GM12864 (cell line): ENCODE data around the gene TROAP.

Experiments used
- DNase-seq: peaks from one replicate; pipeline ENCODE4 v3.0.0-alpha.2; 2011; ENCODE audit warnings: low read depth
- H3K4me3 ChIP-seq: 2 replicates; pipeline ENCODE4 v1.5.1; 2011; ENCODE audit warnings: mild to moderate bottlenecking, low read depth, low read length, control low read depth
- TF ChIP-seq, protein P1 (sequence below): IDR thresholded peaks from 2 replicates; pipeline ENCODE4 v1.5.1; 2011; ENCODE audit warnings: low read depth, mild to moderate bottlenecking, moderate library complexity, low read length, control low read depth, inconsistent platforms; ENCODE audit errors: missing control alignments

Gene TROAP

DNA sequence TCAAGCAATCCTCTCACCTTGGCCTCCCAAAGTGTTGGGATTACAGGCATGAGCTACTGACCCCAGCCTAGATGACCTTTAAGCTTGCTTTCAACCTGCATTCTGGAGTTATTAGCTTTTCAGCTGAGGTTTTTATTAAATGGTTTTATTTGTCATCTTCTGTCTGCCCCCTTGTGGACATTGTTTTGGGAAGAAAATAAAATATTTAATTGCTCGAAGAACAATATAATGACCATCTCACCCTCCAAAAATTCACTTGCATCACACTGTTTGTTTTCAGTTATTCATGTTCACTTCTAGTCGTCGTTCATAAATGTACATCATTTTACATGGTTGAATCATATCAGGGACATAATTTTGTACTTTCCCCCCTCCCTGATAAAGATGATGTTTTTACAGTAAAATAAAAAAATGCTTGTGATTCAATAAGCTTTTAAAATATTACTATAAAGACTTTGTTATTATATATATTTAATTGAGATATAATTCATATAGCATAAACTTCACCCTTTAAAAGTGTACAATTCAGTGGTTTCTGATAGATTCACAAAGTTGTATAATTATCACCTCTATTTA, 34.1 kb downstream of the TROAP start:
- TF ChIP-seq, protein P1, sequence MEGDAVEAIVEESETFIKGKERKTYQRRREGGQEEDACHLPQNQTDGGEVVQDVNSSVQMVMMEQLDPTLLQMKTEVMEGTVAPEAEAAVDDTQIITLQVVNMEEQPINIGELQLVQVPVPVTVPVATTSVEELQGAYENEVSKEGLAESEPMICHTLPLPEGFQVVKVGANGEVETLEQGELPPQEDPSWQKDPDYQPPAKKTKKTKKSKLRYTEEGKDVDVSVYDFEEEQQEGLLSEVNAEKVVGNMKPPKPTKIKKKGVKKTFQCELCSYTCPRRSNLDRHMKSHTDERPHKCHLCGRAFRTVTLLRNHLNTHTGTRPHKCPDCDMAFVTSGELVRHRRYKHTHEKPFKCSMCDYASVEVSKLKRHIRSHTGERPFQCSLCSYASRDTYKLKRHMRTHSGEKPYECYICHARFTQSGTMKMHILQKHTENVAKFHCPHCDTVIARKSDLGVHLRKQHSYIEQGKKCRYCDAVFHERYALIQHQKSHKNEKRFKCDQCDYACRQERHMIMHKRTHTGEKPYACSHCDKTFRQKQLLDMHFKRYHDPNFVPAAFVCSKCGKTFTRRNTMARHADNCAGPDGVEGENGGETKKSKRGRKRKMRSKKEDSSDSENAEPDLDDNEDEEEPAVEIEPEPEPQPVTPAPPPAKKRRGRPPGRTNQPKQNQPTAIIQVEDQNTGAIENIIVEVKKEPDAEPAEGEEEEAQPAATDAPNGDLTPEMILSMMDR, result peak; percentile 45
- DNase-seq, result no peak
- H3K4me3 ChIP-seq, result no peak overlapping the region

DNA sequence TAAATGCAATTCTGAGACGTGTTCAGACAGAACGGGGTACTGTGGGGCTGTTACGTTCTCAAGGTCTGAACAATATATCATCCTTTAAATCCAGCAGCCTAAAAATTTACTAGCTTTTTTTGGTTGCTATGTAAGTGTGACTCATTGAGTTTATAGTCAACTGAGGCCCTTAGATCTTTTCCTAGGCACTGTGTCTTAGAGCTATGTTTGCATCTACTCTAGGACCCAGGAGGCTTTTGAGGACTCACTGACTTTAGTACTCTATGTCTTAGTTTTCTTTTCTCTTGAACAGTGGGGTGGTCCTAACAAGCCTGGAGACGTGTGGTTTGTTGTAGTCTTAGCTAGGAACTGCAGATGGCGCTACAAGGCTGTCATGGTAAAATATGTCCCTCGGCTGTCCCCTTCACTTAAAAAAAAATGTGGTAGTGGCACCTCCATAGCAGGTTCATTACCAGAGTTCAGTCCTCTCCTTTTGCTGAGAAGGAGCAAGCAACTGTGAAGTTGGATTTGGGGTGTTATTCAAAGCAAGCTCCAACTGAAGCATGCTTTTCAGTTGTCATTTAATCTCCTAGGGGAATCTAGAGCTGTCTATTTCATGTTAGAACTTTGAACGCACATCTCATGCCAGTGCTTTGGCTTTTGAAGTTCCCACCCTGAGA, 35.6 kb downstream of the TROAP start:
- H3K4me3 ChIP-seq, result no peak overlapping the region
- TF ChIP-seq, protein P1, result peak; percentile 79
- peak; percentile 61 for DNase-seq

DNA sequence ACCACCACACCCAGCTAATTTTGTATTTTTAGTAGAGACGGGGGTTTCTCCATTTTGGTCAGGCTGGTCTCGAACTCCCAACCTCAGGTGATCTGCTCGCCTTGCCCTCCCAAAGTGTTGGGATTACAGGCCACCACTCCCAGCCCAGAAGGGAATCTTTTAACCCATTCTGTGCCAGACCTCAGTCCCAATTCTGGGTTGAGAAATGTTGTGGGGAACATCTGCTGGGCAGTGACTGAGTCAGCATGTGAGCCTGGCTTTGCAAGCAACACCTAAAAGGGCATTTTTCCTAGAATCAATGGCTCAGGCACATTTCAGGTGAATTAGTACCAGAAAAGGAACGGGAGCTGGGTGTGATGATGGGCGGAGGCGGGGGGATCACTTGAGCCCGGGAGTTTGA, 36.6 kb downstream of the TROAP start:
- no peak overlapping the region for H3K4me3 ChIP-seq
- TF ChIP-seq, protein P1, result no peak

DNA sequence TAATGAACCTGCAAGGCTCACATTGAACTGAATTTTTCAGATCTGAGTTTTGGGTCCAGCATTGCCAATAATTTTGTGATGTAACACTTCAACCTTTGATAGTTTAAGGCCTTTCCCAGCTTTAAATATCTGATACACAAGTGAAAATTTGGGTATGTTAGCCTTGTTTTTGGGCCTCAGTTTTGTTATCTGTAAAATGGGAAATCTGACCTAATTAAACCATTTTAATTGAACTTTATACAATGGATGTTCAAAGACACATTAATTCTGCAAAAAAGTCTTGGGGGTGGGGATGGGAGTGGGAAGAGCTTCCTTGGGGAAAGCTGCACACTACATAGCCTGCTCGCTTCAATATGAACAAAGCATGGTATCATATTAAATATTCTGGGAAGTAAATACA, 39.0 kb downstream of the TROAP start:
- H3K4me3 ChIP-seq, result no peak overlapping the region
- no peak for DNase-seq
- TF ChIP-seq, protein P1, result no peak

More for the DNA sequence above, 36.6 kb downstream of the TROAP start:
- DNase-seq, result no peak

DNA sequence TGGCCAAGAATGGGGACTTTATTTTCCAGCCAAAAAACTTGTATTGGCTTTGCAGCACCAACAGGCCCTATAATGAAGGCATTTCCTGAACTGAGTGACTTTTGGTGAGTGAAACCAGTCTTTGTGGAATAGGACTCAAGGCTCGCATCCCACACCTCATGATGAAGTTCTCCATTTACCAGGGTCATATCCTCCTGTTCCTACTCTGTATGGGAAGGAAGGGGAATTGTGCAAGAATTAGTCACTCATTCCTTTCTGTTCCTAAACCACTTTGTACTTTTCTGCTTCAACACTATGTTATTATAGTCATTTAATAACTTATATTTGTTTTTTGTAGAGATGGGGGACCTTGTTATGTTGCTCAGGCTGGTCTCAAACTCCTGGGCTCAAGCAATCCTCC, 41.9 kb downstream of the TROAP start:
- DNase-seq, result no peak
- H3K4me3 ChIP-seq, result no peak overlapping the region
- TF ChIP-seq, protein P1, result no peak

DNA sequence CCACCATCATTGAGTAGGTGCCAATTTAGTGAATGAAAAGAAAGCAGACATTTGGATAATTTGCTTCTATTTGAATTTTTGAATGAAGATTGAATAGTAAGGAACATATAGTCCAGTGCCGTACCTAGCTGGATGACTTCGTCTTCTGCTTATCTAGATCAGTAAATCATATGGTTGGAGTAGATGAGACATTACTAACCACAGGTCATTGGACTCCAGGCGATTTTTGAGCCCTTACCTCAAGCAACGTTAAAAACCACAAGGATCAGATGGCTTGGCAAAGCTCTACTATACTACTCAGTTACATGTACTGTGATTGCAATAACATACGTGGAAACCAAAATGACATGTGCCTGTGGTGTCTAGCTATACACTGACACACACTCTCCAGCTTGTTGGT, 42.5 kb downstream of the TROAP start:
- no peak for DNase-seq
- H3K4me3 ChIP-seq, result peak overlapping the region; percentile 81; the same call in 1 of the 2 replicates
- TF ChIP-seq, protein P1, result no peak
